H1 (cell line): Measurements from ENCODE around the gene STAC. TPM values are rescaled to one million over a fixed set of nuclear protein-coding genes. Genes with fewer than 3 reads are reported as not detected.

ENCODE experiments used
- CTCF ChIA-PET: fragments of 300-600 bp; sonication (Branson Sonifier 250); formaldehyde crosslinking; loops from one replicate; lab custom pipeline; 2021; ENCODE audit not compliant: partially characterized antibody; lab: Charles Lee
- POLR2A ChIA-PET: fragments of 300-600 bp; sonication (Branson Sonifier 250); formaldehyde crosslinking; loops from one replicate; lab custom pipeline; 2021; ENCODE audit warnings: inconsistent platforms; ENCODE audit not compliant: partially characterized antibody; lab: Charles Lee
- DNase-seq, 2 experiments: peaks; one replicate each; pipeline versions ENCODE4 v3.0.0 to v3.0.0-alpha.2; 2010 to 2022; ENCODE audit warnings: low spot score in 2 of 2, low read depth in 1 of 2, mixed read lengths in 1 of 2
- FAIRE-seq: peaks from 2 replicates; lab custom pipeline; 2011; peaks lifted over from hg19 to GRCh38; lab: Jason Lieb, UNC
- H2AFZ ChIP-seq: 2 replicates; pipeline ENCODE4 v1.8.1; 2012; ENCODE audit warnings: low read length, inconsistent platforms
- H2AK5ac ChIP-seq: 2 replicates; pipeline ENCODE4 v1.6.1; 2013; ENCODE audit warnings: low read depth, low read length
- H2BK120ac ChIP-seq: replicated peaks from 2 replicates; pipeline ENCODE3; 2013; ENCODE audit warnings: low read depth, low read length, inconsistent platforms
- H2BK12ac ChIP-seq: 2 replicates; pipeline ENCODE4 v1.6.1; 2013; ENCODE audit warnings: low read depth, low read length
- H2BK15ac ChIP-seq: 2 replicates; pipeline ENCODE4 v1.6.1; 2013; ENCODE audit warnings: low read length
- H2BK20ac ChIP-seq: 2 replicates; pipeline ENCODE4 v1.6.1; 2013; ENCODE audit warnings: low read length
- H2BK5ac ChIP-seq: 2 replicates; pipeline ENCODE4 v1.6.1; 2013; ENCODE audit warnings: low read depth, low read length
- H3K14ac ChIP-seq: 2 replicates; pipeline ENCODE4 v1.6.1; 2013; ENCODE audit warnings: inconsistent platforms; ENCODE audit not compliant: insufficient read length
- H3K18ac ChIP-seq: 2 replicates; pipeline ENCODE4 v1.6.1; 2013; ENCODE audit warnings: low read length; ENCODE audit errors: extremely low read depth
- H3K23ac ChIP-seq: 2 replicates; pipeline ENCODE4 v1.6.1; 2013; ENCODE audit warnings: inconsistent platforms; ENCODE audit not compliant: insufficient read length
- H3K23me2 ChIP-seq: 2 replicates; pipeline ENCODE4 v1.6.1; 2013; ENCODE audit warnings: low read depth, low read length
- H3K27ac ChIP-seq: 2 replicates; pipeline ENCODE4 v1.6.1; 2011; ENCODE audit warnings: low read depth, low read length, inconsistent platforms
- H3K27me3 ChIP-seq, 4 experiments: replicated peaks in 1 of 4; 1 replicate in 1 of 4; 2 replicates in 3 of 4; pipeline versions ENCODE4 v1.6.1 to v1.8.1; 2011 to 2013; ENCODE audit warnings: low read length in 3 of 4, mild to moderate bottlenecking in 3 of 4, inconsistent platforms in 2 of 4, mixed read lengths in 2 of 4, moderate library complexity in 1 of 4; ENCODE audit not compliant: control insufficient read depth in 3 of 4, insufficient read depth in 3 of 4; ENCODE audit errors: extremely low read depth in 1 of 4
- H3K36me3 ChIP-seq, 4 experiments: 2 replicates each; pipeline versions ENCODE4 v1.6.1 to v1.8.1; 2011 to 2013; ENCODE audit warnings: mild to moderate bottlenecking in 4 of 4, low read length in 3 of 4, moderate library complexity in 2 of 4, control low read depth in 1 of 4, inconsistent platforms in 1 of 4; ENCODE audit not compliant: insufficient read depth in 4 of 4, control insufficient read depth in 2 of 4
- H3K4ac ChIP-seq: replicated peaks from 2 replicates; pipeline ENCODE3; 2013; ENCODE audit warnings: low read length, low read depth, mixed read lengths, inconsistent platforms; ENCODE audit not compliant: insufficient read length
- H3K4me1 ChIP-seq, 4 experiments: replicated peaks in 1 of 4; 1 replicate in 1 of 4; 2 replicates in 3 of 4; pipeline versions ENCODE4 v1.6.1 to v1.8.1; 2011 to 2013; ENCODE audit warnings: low read length in 3 of 4, inconsistent platforms in 2 of 4, mixed read lengths in 1 of 4; ENCODE audit not compliant: insufficient read depth in 4 of 4, control insufficient read depth in 3 of 4
- H3K4me2 ChIP-seq, 2 experiments: 2 replicates each; pipeline versions ENCODE4 v1.6.1 to v1.8.1; 2011 to 2013; ENCODE audit warnings: low read depth in 2 of 2, low read length in 2 of 2, control low read depth in 1 of 2, inconsistent platforms in 1 of 2, mild to moderate bottlenecking in 1 of 2; ENCODE audit not compliant: insufficient read depth in 1 of 2
- H3K4me3 ChIP-seq, 4 experiments: fragments of 200-600, 300-600 bp in 1 of 4; sonication (generic), shearing (Covaris generic), sonication (Bioruptor Twin) in 1 of 4; 2 replicates each; pipeline versions ENCODE4 v1.5.1 to v1.8.1; 2011 to 2016; ENCODE audit warnings: low read length in 4 of 4, low read depth in 3 of 4, control low read depth in 2 of 4, inconsistent platforms in 2 of 4, mild to moderate bottlenecking in 2 of 4, mixed read lengths in 1 of 4, moderate library complexity in 1 of 4; ENCODE audit not compliant: insufficient read depth in 2 of 4; ENCODE audit errors: extremely low read depth in 1 of 4
- H3K56ac ChIP-seq: replicated peaks from 2 replicates; pipeline ENCODE3; 2013; ENCODE audit warnings: low read depth, mild to moderate bottlenecking, mixed read lengths, low read length, inconsistent platforms; ENCODE audit not compliant: insufficient read length
- H3K79me1 ChIP-seq: 2 replicates; pipeline ENCODE4 v1.6.1; 2013; ENCODE audit warnings: low read depth, low read length, control low read depth
- H3K79me2 ChIP-seq, 2 experiments: 2 replicates each; pipeline versions ENCODE4 v1.6.1 to v1.8.1; 2012 to 2013; ENCODE audit warnings: low read length in 2 of 2, mild to moderate bottlenecking in 2 of 2, inconsistent platforms in 1 of 2; ENCODE audit not compliant: insufficient read depth in 2 of 2, control insufficient read depth in 1 of 2
- H3K9ac ChIP-seq, 4 experiments: replicated peaks in 1 of 4; 1 replicate in 1 of 4; 2 replicates in 3 of 4; pipeline versions ENCODE4 v1.6.1 to v1.8.1; 2011 to 2013; ENCODE audit warnings: low read depth in 3 of 4, low read length in 3 of 4, control low read depth in 2 of 4, mild to moderate bottlenecking in 2 of 4, moderate library complexity in 2 of 4, inconsistent platforms in 1 of 4; ENCODE audit errors: extremely low read depth in 1 of 4
- H3K9me3 ChIP-seq, 2 experiments: 2 replicates each; pipeline versions ENCODE4 v1.6.1 to v1.8.1; 2012 to 2013; ENCODE audit warnings: mild to moderate bottlenecking in 2 of 2, moderate library complexity in 2 of 2, control low read depth in 1 of 2, inconsistent platforms in 1 of 2, low read depth in 1 of 2, low read length in 1 of 2, mixed read lengths in 1 of 2; ENCODE audit not compliant: insufficient read depth in 2 of 2
- H4K20me1 ChIP-seq, 2 experiments: replicated peaks in 1 of 2; 2 replicates each; pipeline versions ENCODE3 to v1.8.1; 2011 to 2013; ENCODE audit warnings: inconsistent platforms in 2 of 2, low read length in 2 of 2, mild to moderate bottlenecking in 1 of 2; ENCODE audit not compliant: insufficient read depth in 2 of 2, control insufficient read depth in 1 of 2
- H4K5ac ChIP-seq: 2 replicates; pipeline ENCODE4 v1.6.1; 2013; ENCODE audit warnings: low read length, low read depth, mixed read lengths, inconsistent platforms; ENCODE audit not compliant: insufficient read length
- H4K8ac ChIP-seq: 2 replicates; pipeline ENCODE4 v1.8.0; 2013; ENCODE audit warnings: mild to moderate bottlenecking, moderate library complexity, low read length, inconsistent platforms; ENCODE audit not compliant: insufficient read depth; ENCODE audit errors: extremely low read depth
- H4K91ac ChIP-seq: replicated peaks from 2 replicates; pipeline ENCODE3; 2013; ENCODE audit warnings: low read length, mixed read lengths, inconsistent platforms; ENCODE audit not compliant: insufficient read length
- BACH1 ChIP-seq: IDR thresholded peaks from 2 replicates; pipeline ENCODE4 v1.6.1; 2012; ENCODE audit warnings: low read length, improper control_type of control experiment
- CBX5 ChIP-seq: fragments of 300-800, 300-1000 bp; sonication (generic); IDR thresholded peaks from 2 replicates; pipeline ENCODE4 v1.7.1; 2016; ENCODE audit warnings: antibody characterized with exemption, low read length, low read depth
- CREB1 ChIP-seq: IDR thresholded peaks from 2 replicates; pipeline ENCODE4 v1.6.1; 2012; ENCODE audit warnings: inconsistent platforms
- EZH2 ChIP-seq: fragments of 200-600 bp; sonication (generic); IDR thresholded peaks from 2 replicates; pipeline ENCODE4 v1.7.1; 2012; ENCODE audit warnings: low read depth, mild to moderate bottlenecking, moderate library complexity, low read length, inconsistent platforms; ENCODE audit not compliant: severe bottlenecking
- MAFK ChIP-seq: IDR thresholded peaks from 2 replicates; pipeline ENCODE4 v1.6.1; 2012; ENCODE audit warnings: low read depth, mild to moderate bottlenecking, improper control_type of control experiment, low read length
- NRF1 ChIP-seq: IDR thresholded peaks from 2 replicates; pipeline ENCODE4 v1.6.1; 2011; ENCODE audit warnings: mild to moderate bottlenecking, low read depth, low read length, improper control_type of control experiment
- POLR2AphosphoS5 ChIP-seq: IDR thresholded peaks from 2 replicates; pipeline ENCODE4 v1.6.1; 2011; ENCODE audit warnings: low read depth, low read length
- POU5F1 ChIP-seq: IDR thresholded peaks from 2 replicates; pipeline ENCODE4 v1.6.1; 2011; ENCODE audit warnings: low read depth, mild to moderate bottlenecking, low read length, moderate library complexity
- RAD21 ChIP-seq, 2 experiments: IDR thresholded peaks in 1 of 2; conservative IDR thresholded peaks in 1 of 2; 2 replicates each; pipeline ENCODE4 v1.6.1; 2011; ENCODE audit warnings: low read depth in 2 of 2, low read length in 2 of 2, improper control_type of control experiment in 1 of 2, inconsistent platforms in 1 of 2, mild to moderate bottlenecking in 1 of 2, moderate library complexity in 1 of 2
- RFX5 ChIP-seq: IDR thresholded peaks from 2 replicates; pipeline ENCODE4 v1.6.1; 2011; ENCODE audit warnings: low read depth, low read length, improper control_type of control experiment, borderline replicate concordance
- SP4 ChIP-seq: IDR thresholded peaks from 2 replicates; pipeline ENCODE4 v1.6.1; 2012; ENCODE audit warnings: low read length, inconsistent platforms
- SRF ChIP-seq: IDR thresholded peaks from 2 replicates; pipeline ENCODE4 v1.6.1; 2011; ENCODE audit warnings: mild to moderate bottlenecking, low read depth, low read length, moderate library complexity
- TAF7 ChIP-seq: optimal IDR thresholded peaks from 2 replicates; pipeline ENCODE3; 2011; ENCODE audit warnings: low read depth, mild to moderate bottlenecking, inconsistent platforms, low read length, moderate library complexity, borderline replicate concordance
- TBP ChIP-seq: IDR thresholded peaks from 2 replicates; pipeline ENCODE4 v1.6.1; 2011; ENCODE audit warnings: low read depth, low read length, improper control_type of control experiment
- WGBS, 2 experiments: shearing (Covaris generic) in 1 of 2; methylation state at CpG; one replicate each; pipeline versions ENCODE4 v1.1.6 to v1.1.7; 2013 to 2015; ENCODE audit warnings: low lambda C conversion rate in 2 of 2, mixed read lengths in 2 of 2, inconsistent platforms in 1 of 2, low coverage in 1 of 2, missing lambda C conversion rate in 1 of 2; ENCODE audit not compliant: insufficient replicate concordance in 2 of 2, insufficient coverage in 1 of 2, insufficient read length in 1 of 2; ENCODE audit errors: extremely low coverage in 1 of 2, missing lambda C conversion rate in 1 of 2; 5-methylcytosine and 5-hydroxymethylcytosine counted together
- polyA plus RNA-seq, 7 experiments: library from polyadenylated mRNA; depleted of rRNA in 3 of 7; stranded (reverse) in 5 of 7; unstranded in 2 of 7; fragments of >200 nt in 5 of 7; fragments of 200-250 nt in 2 of 7; gene quantifications; 1 replicate in 5 of 7; 2 replicates in 1 of 7; 4 replicates in 1 of 7; pipeline versions ENCODE4 v1.2.1 to v1.2.3, GENCODE V29; 2011 to 2013; ENCODE audit warnings: missing spikeins in 2 of 7, mixed read lengths in 2 of 7
- total RNA-seq: library from RNA; stranded (reverse); fragmentation: NEBNext Ultra II Directional; extraction: Animal tissue kit (Norgen Biotek cat#: 25700); gene quantifications from 2 replicates; pipeline ENCODE4 v1.2.1, GENCODE V29; 2021

The STAC gene
- total and polyA plus RNA-seq, 2 of the 8 experiments (the other 6 are each of a cell fraction or from before 2014, with no cell fraction given): 8.0 to 18.1 TPM

- Histone ChIP-seq H3K18ac (no peak overlapping the region), H4K91ac (no peak overlapping the region), H3K56ac (no peak overlapping the region), H2BK20ac (no peak overlapping the region), H3K4ac (no peak overlapping the region), H2BK15ac (no peak overlapping the region), H4K20me1 (no peaks in the 10 kb centered on the region), H4K5ac (no peak overlapping the region), H3K9ac (no peak overlapping the region), H2AK5ac (no peak overlapping the region), H3K36me3 (no peaks in the 10 kb centered on the region), H3K4me2 (no peak overlapping the region), H3K27ac (no peak overlapping the region), H3K4me1 (no peaks in the 10 kb centered on the region), H4K8ac (no peak overlapping the region), H3K79me2 (no peaks in the 10 kb centered on the region), H2BK5ac (no peak overlapping the region), H3K27me3 (no peaks in the 10 kb centered on the region), H2BK12ac (no peak overlapping the region), H2AFZ (no peak overlapping the region), H3K23me2 (no peaks in the 10 kb centered on the region), H3K9me3 (no peaks in the 10 kb centered on the region), H3K14ac (no peak overlapping the region), H3K4me3 (no peak overlapping the region), H3K79me1 (no peaks in the 10 kb centered on the region), H3K23ac (no peak overlapping the region), H2BK120ac (no peak overlapping the region)
- TF ChIP-seq CBX5 (no peak), TBP (no peak), SP4 (no peak), NRF1 (no peak), POLR2AphosphoS5 (no peak), SRF (no peak), POU5F1 (no peak), TAF7 (no peak), MAFK (no peak), RAD21 (IDR thresholded peaks at IDR 0.05 in 1 of 2, conservative IDR thresholded peaks at IDR 0.05 in 1 of 2; ENCODE audit: low read depth in 2 of 2, low read length in 2 of 2) (no peak), CREB1 (no peak), RFX5 (no peak), EZH2 (no peak), BACH1 (no peak)
- WGBS, 2 experiments: 93% methylated on average over 2 of the region's 2 CpGs; no CpG with 5 or more reads in 1 of the 2 experiments
- DNase-seq (no peak), FAIRE-seq (no peak)
- CTCF ChIA-PET: interaction anchor here (2.7 to 4.3 kb wide), 2 partner anchors 21 to 438 kb away, joined by 9 to 16 read pairs; no protein-coding TSS in a partner anchor
- POLR2A ChIA-PET: no interaction called here
These were observed 181.3 kb downstream of the STAC start for GRCh38 chr3:36561601-36562000.
